Measurements from ENCODE around the gene B4GAT1. TPM values are rescaled to one million over a fixed set of nuclear protein-coding genes. Genes with fewer than 3 reads are reported as not detected.
A peak's percentile ranks its signal among the peaks of the same experiment; 100 is the strongest.

The B4GAT1 gene
- total and polyA plus RNA-seq, 2 of the 13 experiments (the other 11 are each of a cell fraction or from before 2014, with no cell fraction given) = 40.4 to 109 TPM

DNA sequence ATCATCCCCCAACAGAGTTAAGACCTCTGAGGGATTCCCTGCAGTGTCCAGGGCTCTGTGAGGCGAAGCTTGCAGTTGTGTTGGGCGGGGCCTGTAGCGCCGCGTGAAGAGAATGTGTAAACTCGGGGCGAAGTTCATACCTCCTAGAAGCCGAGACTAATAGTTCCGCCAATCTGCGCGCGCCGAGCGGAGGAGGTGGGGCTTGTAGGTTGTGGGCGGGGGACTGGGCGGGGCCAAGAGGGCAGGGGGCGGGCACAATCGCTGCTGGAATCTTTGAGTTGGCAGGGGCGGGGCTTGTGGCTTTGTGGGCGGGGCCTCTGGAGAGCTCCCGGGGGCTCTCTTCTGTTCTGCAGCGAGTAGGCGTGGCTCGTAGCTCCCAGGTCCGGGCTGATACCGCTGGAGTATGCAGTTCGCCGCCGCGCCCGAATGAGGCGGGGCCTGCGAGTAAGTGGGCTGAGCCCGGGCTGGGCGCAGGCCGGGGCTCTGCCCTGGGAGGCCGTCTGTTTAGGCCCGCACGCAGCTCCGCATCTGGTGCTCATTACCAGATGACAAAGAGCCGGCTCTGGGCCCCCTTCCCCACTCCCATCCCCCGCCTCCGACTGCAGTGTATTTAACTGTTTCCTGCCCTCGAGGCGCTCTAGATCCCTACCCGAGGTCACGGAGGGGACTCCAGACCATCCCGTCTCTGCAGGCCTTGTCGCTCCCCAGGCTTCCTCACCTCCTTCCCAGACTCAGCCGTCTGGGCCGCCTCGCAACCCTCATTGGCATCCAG is 34.7 kb downstream of the B4GAT1 start (continued):
- peak; percentile 14; the same call in 1 of the 2 replicates for TF ChIP-seq YEATS4 (CRISPR knock-in tag; IDR thresholded peaks at IDR 0.05; ENCODE audit: borderline replicate concordance)
- TF ChIP-seq ZNF670 (CRISPR knock-in tag; IDR thresholded peaks at IDR 0.05; ENCODE audit: borderline replicate concordance) = 0 out of 2 replicates have a peak, but pooled peaks have one; percentile 54
- TF ChIP-seq JUNB (CRISPR knock-in tag; IDR thresholded peaks at IDR 0.05; ENCODE audit: borderline replicate concordance) = no peak
- 0 out of 2 replicates have a peak, but pooled peaks have one; percentile 53 for TF ChIP-seq CAMTA2 (CRISPR knock-in tag; IDR thresholded peaks at IDR 0.05; ENCODE audit: borderline replicate concordance)
- peak; percentile 25; the same call in 1 of the 2 replicates for TF ChIP-seq BRD4 (CRISPR knock-in tag; IDR thresholded peaks at IDR 0.05)
- TF ChIP-seq ASH2L (IDR thresholded peaks at IDR 0.05; ENCODE audit: insufficient read length, low read depth, low read length) = no peak
- TF ChIP-seq SRSF9 (IDR thresholded peaks at IDR 0.05; ENCODE audit: borderline replicate concordance, insufficient read depth, low read depth, low read length, poor library complexity, severe bottlenecking) = no peak
- TF ChIP-seq SP1 (IDR thresholded peaks at IDR 0.05) = no peak
- TF ChIP-seq SP1 (CRISPR knock-in tag; IDR thresholded peaks at IDR 0.05) = 0 out of 2 replicates have a peak, but pooled peaks have one; percentile 25
- TF ChIP-seq RBFOX2 (IDR thresholded peaks at IDR 0.05; ENCODE audit: low read depth, low read length) = peak; percentile 49
- no peak for TF ChIP-seq CEBPB (IDR thresholded peaks at IDR 0.05; ENCODE audit: borderline replicate concordance, low read depth, low read length)
- TF ChIP-seq SALL1 (CRISPR knock-in tag; IDR thresholded peaks at IDR 0.05) = peak; percentile 34
- no peak; the same call in 1 of the 2 replicates for TF ChIP-seq ZNF276 (CRISPR knock-in tag; IDR thresholded peaks at IDR 0.05; ENCODE audit: low read depth)
- TF ChIP-seq DNMT1 (CRISPR knock-in tag; IDR thresholded peaks at IDR 0.05) = 0 out of 2 replicates have a peak, but pooled peaks have one; percentile 8
- no peak for TF ChIP-seq ZSCAN30 (CRISPR knock-in tag; IDR thresholded peaks at IDR 0.05)
- no peak for TF ChIP-seq ZBTB34 (CRISPR knock-in tag; IDR thresholded peaks at IDR 0.05)
- TF ChIP-seq ZFP1 (CRISPR knock-in tag; IDR thresholded peaks at IDR 0.05) = no peak
- 0 out of 2 replicates have a peak, but pooled peaks have one; percentile 21 for TF ChIP-seq ZNF775 (CRISPR knock-in tag; IDR thresholded peaks at IDR 0.05; ENCODE audit: borderline replicate concordance)
- TF ChIP-seq, protein P1, sequence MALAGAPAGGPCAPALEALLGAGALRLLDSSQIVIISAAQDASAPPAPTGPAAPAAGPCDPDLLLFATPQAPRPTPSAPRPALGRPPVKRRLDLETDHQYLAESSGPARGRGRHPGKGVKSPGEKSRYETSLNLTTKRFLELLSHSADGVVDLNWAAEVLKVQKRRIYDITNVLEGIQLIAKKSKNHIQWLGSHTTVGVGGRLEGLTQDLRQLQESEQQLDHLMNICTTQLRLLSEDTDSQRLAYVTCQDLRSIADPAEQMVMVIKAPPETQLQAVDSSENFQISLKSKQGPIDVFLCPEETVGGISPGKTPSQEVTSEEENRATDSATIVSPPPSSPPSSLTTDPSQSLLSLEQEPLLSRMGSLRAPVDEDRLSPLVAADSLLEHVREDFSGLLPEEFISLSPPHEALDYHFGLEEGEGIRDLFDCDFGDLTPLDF (CRISPR knock-in tag; IDR thresholded peaks at IDR 0.05) = peak; percentile 48; the same call in 1 of the 2 replicates
- TF ChIP-seq SNAPC2 (CRISPR knock-in tag; IDR thresholded peaks at IDR 0.05) = no peak
- TF ChIP-seq ATF5 (CRISPR knock-in tag; IDR thresholded peaks at IDR 0.05; ENCODE audit: low read depth) = no peak
- 0 out of 2 replicates have a peak, but pooled peaks have one; percentile 16 for TF ChIP-seq SMAD3 (CRISPR knock-in tag; IDR thresholded peaks at IDR 0.05)
- TF ChIP-seq ZNF691 (CRISPR knock-in tag; IDR thresholded peaks at IDR 0.05; ENCODE audit: borderline replicate concordance, low read depth) = peak; percentile 18; the same call in 1 of the 2 replicates
